Measurements from ENCODE around the gene CHMP5. TPM values are rescaled to one million over a fixed set of nuclear protein-coding genes. Genes with fewer than 3 reads are reported as not detected.

The CHMP5 gene
- polyA plus RNA-seq, 2 of the 4 experiments (the other 2 are of a cell fraction) = 108 to 187 TPM

DNA sequence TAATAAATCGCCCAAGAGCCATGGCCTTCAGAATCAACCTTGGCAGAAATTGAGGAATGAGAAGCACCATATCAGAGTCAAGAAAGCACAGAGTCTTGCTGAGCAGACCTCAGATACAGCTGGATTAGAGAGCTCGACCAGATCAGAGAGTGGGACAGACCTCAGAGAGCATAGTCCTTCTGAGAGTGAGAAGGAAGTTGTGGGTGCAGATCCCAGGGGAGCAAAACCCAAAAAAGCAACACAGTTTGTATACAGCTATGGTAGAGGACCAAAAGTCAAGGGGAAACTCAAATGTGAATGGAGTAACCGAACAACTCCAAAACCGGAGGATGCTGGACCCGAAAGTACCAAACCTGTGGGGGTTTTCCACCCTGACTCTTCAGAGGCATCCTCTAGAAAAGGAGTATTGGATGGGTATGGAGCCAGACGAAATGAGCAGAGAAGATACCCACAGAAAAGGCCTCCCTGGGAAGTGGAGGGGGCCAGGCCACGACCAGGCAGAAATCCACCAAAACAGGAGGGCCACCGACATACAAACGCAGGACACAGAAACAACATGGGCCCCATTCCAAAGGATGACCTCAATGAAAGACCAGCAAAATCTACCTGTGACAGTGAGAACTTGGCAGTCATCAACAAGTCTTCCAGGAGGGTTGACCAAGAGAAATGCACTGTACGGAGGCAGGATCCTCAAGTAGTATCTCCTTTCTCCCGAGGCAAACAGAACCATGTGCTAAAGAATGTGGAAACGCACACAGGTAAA is 30.0 kb downstream of the CHMP5 start:
- Histone ChIP-seq H3K27ac (no peak overlapping the region), H3K4me2 (no peak overlapping the region), H3K4me1 (peaks cover 44% of the 10 kb centered on the region), H3K9me3 (no peaks in the 10 kb centered on the region), H3K4me3 (no peak overlapping the region)
- FAIRE-seq (no peak), DNase-seq (ENCODE audit: low read depth in 1 of 2, low spot score in 1 of 2) (no peak), ATAC-seq (no peak)
- WGBS (ENCODE audit: missing lambda C conversion rate) = 91% methylated on average over 12 of the region's 12 CpGs
- CTCF ChIA-PET = no interaction called here
- TF ChIP-seq FOSL2 (IDR thresholded peaks at IDR 0.05) = no peak
- TF ChIP-seq FOSL2 (CRISPR knock-in tag; IDR thresholded peaks at IDR 0.05) = no peak
- TF ChIP-seq HEYL (CRISPR knock-in tag; IDR thresholded peaks at IDR 0.05) = no peak
- no peak for TF ChIP-seq EHF (CRISPR knock-in tag; IDR thresholded peaks at IDR 0.05)
- TF ChIP-seq CHD2 (IDR thresholded peaks at IDR 0.05; ENCODE audit: low read length, partially characterized antibody) = no peak
- no peak for TF ChIP-seq KDM5A (IDR thresholded peaks at IDR 0.05)
- no peak for TF ChIP-seq CBX2 (IDR thresholded peaks at IDR 0.05; ENCODE audit: borderline replicate concordance, low read depth)
- TF ChIP-seq CEBPB (IDR thresholded peaks at IDR 0.05) = no peak
- no peak for TF ChIP-seq MAFK (IDR thresholded peaks at IDR 0.05; ENCODE audit: partially characterized antibody)
- TF ChIP-seq HDAC2 (IDR thresholded peaks at IDR 0.05) = no peak
- no peak for TF ChIP-seq JUNB (IDR thresholded peaks at IDR 0.05)
- TF ChIP-seq GATA3 (IDR thresholded peaks at IDR 0.05; ENCODE audit: borderline replicate concordance) = no peak
- TF ChIP-seq HOXB13 (CRISPR knock-in tag; IDR thresholded peaks at IDR 0.05; ENCODE audit: low read depth) = no peak
- no peak for TF ChIP-seq ZSCAN20 (CRISPR knock-in tag; IDR thresholded peaks at IDR 0.05)
- POLR2A ChIA-PET = interaction anchor here (0.6 kb wide), 1 partner anchor 23 kb away, joined by 4 read pairs; no protein-coding TSS in a partner anchor

DNA sequence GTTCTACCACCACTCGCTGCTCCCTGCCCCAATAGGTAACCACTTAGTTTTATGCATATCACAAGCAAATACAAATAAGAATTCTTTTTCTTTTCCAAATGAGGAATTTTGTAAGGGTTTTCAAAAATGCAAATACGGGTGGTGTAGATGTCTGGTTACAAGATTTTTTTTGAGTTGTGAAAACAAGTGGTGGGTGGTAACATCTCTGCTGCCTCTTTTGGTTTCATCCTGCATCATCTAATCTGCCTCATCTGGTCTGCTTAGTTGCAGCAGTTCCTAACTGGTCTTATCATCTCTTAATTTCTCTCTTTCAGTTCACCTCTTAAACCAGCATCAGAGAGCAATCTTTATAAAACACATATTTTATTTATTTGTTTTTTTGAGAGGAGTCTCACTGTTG is 30.7 kb downstream of the CHMP5 start:
- Histone ChIP-seq H3K4me3 (no peak overlapping the region), H3K4me1 (peaks cover 44% of the 10 kb centered on the region), H3K27ac (no peak overlapping the region), H3K4me2 (no peak overlapping the region), H3K9me3 (no peaks in the 10 kb centered on the region)
- CTCF ChIA-PET = interaction anchor here (1.2 to 3.5 kb wide), 4 partner anchors 9 to 171 kb away, joined by 3 to 22 read pairs (median 8); no protein-coding TSS in a partner anchor
- no peak for FAIRE-seq
- no peak for DNase-seq (ENCODE audit: low read depth in 1 of 2, low spot score in 1 of 2)
- WGBS (ENCODE audit: missing lambda C conversion rate) = 92% methylated on average over 2 of the region's 2 CpGs
- ATAC-seq = no peak
- TF ChIP-seq KDM5A (IDR thresholded peaks at IDR 0.05) = no peak
- TF ChIP-seq, protein P1, sequence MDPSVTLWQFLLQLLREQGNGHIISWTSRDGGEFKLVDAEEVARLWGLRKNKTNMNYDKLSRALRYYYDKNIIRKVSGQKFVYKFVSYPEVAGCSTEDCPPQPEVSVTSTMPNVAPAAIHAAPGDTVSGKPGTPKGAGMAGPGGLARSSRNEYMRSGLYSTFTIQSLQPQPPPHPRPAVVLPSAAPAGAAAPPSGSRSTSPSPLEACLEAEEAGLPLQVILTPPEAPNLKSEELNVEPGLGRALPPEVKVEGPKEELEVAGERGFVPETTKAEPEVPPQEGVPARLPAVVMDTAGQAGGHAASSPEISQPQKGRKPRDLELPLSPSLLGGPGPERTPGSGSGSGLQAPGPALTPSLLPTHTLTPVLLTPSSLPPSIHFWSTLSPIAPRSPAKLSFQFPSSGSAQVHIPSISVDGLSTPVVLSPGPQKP (IDR thresholded peaks at IDR 0.05; ENCODE audit: low read depth, low read length) = no peak
- no peak for TF ChIP-seq CBX8 (IDR thresholded peaks at IDR 0.05)
- no peak for TF ChIP-seq EP300 (IDR thresholded peaks at IDR 0.05)
- TF ChIP-seq ZSCAN20 (CRISPR knock-in tag; IDR thresholded peaks at IDR 0.05) = no peak
- no peak for TF ChIP-seq CBX2 (IDR thresholded peaks at IDR 0.05; ENCODE audit: borderline replicate concordance, low read depth)
- no peak for TF ChIP-seq RARB (CRISPR knock-in tag; IDR thresholded peaks at IDR 0.05)
- TF ChIP-seq BHLHE40 (IDR thresholded peaks at IDR 0.05; ENCODE audit: low read depth, low read length) = no peak
- no peak for TF ChIP-seq EHMT2 (IDR thresholded peaks at IDR 0.05; ENCODE audit: low read depth)
- TF ChIP-seq, protein P2, sequence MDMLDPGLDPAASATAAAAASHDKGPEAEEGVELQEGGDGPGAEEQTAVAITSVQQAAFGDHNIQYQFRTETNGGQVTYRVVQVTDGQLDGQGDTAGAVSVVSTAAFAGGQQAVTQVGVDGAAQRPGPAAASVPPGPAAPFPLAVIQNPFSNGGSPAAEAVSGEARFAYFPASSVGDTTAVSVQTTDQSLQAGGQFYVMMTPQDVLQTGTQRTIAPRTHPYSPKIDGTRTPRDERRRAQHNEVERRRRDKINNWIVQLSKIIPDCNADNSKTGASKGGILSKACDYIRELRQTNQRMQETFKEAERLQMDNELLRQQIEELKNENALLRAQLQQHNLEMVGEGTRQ (IDR thresholded peaks at IDR 0.05) = no peak
- no peak for TF ChIP-seq KDM1A (IDR thresholded peaks at IDR 0.05; ENCODE audit: low read depth)
- TF ChIP-seq, protein P3, sequence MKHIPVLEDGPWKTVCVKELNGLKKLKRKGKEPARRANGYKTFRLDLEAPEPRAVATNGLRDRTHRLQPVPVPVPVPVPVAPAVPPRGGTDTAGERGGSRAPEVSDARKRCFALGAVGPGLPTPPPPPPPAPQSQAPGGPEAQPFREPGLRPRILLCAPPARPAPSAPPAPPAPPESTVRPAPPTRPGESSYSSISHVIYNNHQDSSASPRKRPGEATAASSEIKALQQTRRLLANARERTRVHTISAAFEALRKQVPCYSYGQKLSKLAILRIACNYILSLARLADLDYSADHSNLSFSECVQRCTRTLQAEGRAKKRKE (CRISPR knock-in tag; IDR thresholded peaks at IDR 0.05; ENCODE audit: low read depth) = no peak
- TF ChIP-seq HEYL (CRISPR knock-in tag; IDR thresholded peaks at IDR 0.05) = no peak
- TF ChIP-seq, protein P4, sequence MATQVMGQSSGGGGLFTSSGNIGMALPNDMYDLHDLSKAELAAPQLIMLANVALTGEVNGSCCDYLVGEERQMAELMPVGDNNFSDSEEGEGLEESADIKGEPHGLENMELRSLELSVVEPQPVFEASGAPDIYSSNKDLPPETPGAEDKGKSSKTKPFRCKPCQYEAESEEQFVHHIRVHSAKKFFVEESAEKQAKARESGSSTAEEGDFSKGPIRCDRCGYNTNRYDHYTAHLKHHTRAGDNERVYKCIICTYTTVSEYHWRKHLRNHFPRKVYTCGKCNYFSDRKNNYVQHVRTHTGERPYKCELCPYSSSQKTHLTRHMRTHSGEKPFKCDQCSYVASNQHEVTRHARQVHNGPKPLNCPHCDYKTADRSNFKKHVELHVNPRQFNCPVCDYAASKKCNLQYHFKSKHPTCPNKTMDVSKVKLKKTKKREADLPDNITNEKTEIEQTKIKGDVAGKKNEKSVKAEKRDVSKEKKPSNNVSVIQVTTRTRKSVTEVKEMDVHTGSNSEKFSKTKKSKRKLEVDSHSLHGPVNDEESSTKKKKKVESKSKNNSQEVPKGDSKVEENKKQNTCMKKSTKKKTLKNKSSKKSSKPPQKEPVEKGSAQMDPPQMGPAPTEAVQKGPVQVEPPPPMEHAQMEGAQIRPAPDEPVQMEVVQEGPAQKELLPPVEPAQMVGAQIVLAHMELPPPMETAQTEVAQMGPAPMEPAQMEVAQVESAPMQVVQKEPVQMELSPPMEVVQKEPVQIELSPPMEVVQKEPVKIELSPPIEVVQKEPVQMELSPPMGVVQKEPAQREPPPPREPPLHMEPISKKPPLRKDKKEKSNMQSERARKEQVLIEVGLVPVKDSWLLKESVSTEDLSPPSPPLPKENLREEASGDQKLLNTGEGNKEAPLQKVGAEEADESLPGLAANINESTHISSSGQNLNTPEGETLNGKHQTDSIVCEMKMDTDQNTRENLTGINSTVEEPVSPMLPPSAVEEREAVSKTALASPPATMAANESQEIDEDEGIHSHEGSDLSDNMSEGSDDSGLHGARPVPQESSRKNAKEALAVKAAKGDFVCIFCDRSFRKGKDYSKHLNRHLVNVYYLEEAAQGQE (IDR thresholded peaks at IDR 0.05) = no peak
- TF ChIP-seq, protein P5, sequence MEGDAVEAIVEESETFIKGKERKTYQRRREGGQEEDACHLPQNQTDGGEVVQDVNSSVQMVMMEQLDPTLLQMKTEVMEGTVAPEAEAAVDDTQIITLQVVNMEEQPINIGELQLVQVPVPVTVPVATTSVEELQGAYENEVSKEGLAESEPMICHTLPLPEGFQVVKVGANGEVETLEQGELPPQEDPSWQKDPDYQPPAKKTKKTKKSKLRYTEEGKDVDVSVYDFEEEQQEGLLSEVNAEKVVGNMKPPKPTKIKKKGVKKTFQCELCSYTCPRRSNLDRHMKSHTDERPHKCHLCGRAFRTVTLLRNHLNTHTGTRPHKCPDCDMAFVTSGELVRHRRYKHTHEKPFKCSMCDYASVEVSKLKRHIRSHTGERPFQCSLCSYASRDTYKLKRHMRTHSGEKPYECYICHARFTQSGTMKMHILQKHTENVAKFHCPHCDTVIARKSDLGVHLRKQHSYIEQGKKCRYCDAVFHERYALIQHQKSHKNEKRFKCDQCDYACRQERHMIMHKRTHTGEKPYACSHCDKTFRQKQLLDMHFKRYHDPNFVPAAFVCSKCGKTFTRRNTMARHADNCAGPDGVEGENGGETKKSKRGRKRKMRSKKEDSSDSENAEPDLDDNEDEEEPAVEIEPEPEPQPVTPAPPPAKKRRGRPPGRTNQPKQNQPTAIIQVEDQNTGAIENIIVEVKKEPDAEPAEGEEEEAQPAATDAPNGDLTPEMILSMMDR (IDR thresholded peaks at IDR 0.05) = no peak
- no peak for TF ChIP-seq JUN (IDR thresholded peaks at IDR 0.05)
- TF ChIP-seq NR3C1 (IDR thresholded peaks at IDR 0.05) = no peak
- no peak for TF ChIP-seq FOSL2 (IDR thresholded peaks at IDR 0.05)
- no peak for TF ChIP-seq FOSL2 (CRISPR knock-in tag; IDR thresholded peaks at IDR 0.05)
- POLR2A ChIA-PET = no interaction called here
